Vagina (tissue), 2 donors: Measurements from ENCODE around the gene TUBGCP3.

Source experiments
- CTCF ChIP-seq, 3 experiments: fragments of 450-650 bp in 2 of 3; fragments of 200-600 bp in 1 of 3; sonication (generic) in 1 of 3; IDR thresholded peaks; one replicate each; pipeline ENCODE4 v1.5.1; 2017 to 2019; ENCODE audit warnings: antibody characterized with exemption in 3 of 3, mild to moderate bottlenecking in 2 of 3, moderate library complexity in 2 of 3
- POLR2AphosphoS5 ChIP-seq, 2 donors: sonication (generic); formaldehyde crosslinking; IDR thresholded peaks; one replicate each; pipeline ENCODE4 v1.9.0; 2017; ENCODE audit warnings: antibody characterized with exemption in 2 of 2, mild to moderate bottlenecking in 2 of 2, low read depth in 1 of 2; ENCODE audit not compliant: insufficient read depth in 1 of 2

- TF ChIP-seq CTCF (IDR thresholded peaks at IDR 0.05) (no peak), POLR2AphosphoS5 (IDR thresholded peaks at IDR 0.05; ENCODE audit: insufficient read depth in 1 of 2, low read depth in 1 of 2) (no peak)
Observed at GRCh38 chr13:112465251-112466131, 122.5 kb downstream of the TUBGCP3 start.
